ENCODE measurements around the gene LSM11. TPM values are rescaled to one million over a fixed set of nuclear protein-coding genes. Genes with fewer than 3 reads are reported as not detected.
A peak's percentile ranks its signal among the peaks of the same experiment; 100 is the strongest.
"Not testable (repeated sequence)": the region's sequence is repeated elsewhere in the genome, so short reads cannot be mapped to it uniquely, and the experiment has no call there.

LSM11 gene
- total RNA-seq, 4 donors from 2014 or later, result 3.6 to 5.6 (median 3.8) TPM

GRCh38 chr5:157721159-157721558 is 22.4 kb upstream of the LSM11 start:
- no peak overlapping the region for H3K4me3 ChIP-seq (ENCODE audit: low read depth, poor library complexity, severe bottlenecking)
- no peak for TF ChIP-seq CTCF (IDR thresholded peaks at IDR 0.05)
- DNase-seq (ENCODE audit: low spot score in 2 of 2), result no peak
- intact Hi-C loops (cut with DNase I; ENCODE audit: low total_unique reads), result no loop called here
- 70 to 79% methylated on average over 6 of the region's 6 CpGs for WGBS, 2 donors

GRCh38 chr5:157722895-157723294 is 20.6 kb upstream of the LSM11 start:
- DNase-seq (ENCODE audit: low spot score in 2 of 2); H3K4me3 ChIP-seq (ENCODE audit: low read depth, poor library complexity, severe bottlenecking); intact Hi-C loops (cut with DNase I; ENCODE audit: low total_unique reads): not testable (repeated sequence)
- 90 to 92% methylated on average over 2 of the region's 2 CpGs for WGBS, 2 donors

- intact Hi-C loops (cut with DNase I; ENCODE audit: low total_unique reads); H3K4me3 ChIP-seq (ENCODE audit: low read depth, poor library complexity, severe bottlenecking); DNase-seq (ENCODE audit: low spot score in 2 of 2): not testable (repeated sequence)
- whole genome bisulfite sequencing, 2 donors, result 68 to 92% methylated on average over 2 of the region's 2 CpGs
These were observed 16.9 kb upstream of the LSM11 start for GRCh38 chr5:157726607-157727006.

GRCh38 chr5:157727858-157728257 is 15.7 kb upstream of the LSM11 start:
- 95 to 100% methylated on average over 1 of the region's 1 CpG for WGBS, 2 donors
- H3K4me3 ChIP-seq (ENCODE audit: low read depth, poor library complexity, severe bottlenecking); intact Hi-C loops (cut with DNase I; ENCODE audit: low total_unique reads); DNase-seq (ENCODE audit: low spot score in 2 of 2): not testable (repeated sequence)

- H3K4me3 ChIP-seq (ENCODE audit: low read depth, poor library complexity, severe bottlenecking), result no peak overlapping the region
- intact Hi-C loops (cut with DNase I; ENCODE audit: low total_unique reads), result no loop called here
- TF ChIP-seq POLR2A (IDR thresholded peaks at IDR 0.05) (no peak), CTCF (IDR thresholded peaks at IDR 0.05) (no peak)
- DNase-seq (ENCODE audit: low spot score in 2 of 2), result no peak
These were observed 13.7 kb upstream of the LSM11 start for GRCh38 chr5:157729858-157730257.

GRCh38 chr5:157730900-157731271 is 12.6 kb upstream of the LSM11 start:
- no peak for TF ChIP-seq CTCF (IDR thresholded peaks at IDR 0.05)
- no peak overlapping the region for H3K4me3 ChIP-seq (ENCODE audit: low read depth, poor library complexity, severe bottlenecking)
- intact Hi-C loops (cut with DNase I; ENCODE audit: low total_unique reads), result no loop called here
- 19% methylated on average over 5 of the region's 5 CpGs for WGBS, 2 donors
- DNase-seq (ENCODE audit: low spot score in 2 of 2), result no peak

- peak within 1 kb of the TSS; percentile 48 for H3K4me3 ChIP-seq (ENCODE audit: low read depth, poor library complexity, severe bottlenecking)
- intact Hi-C loops (cut with DNase I; ENCODE audit: low total_unique reads), result no loop called here
- TF ChIP-seq CTCF (IDR thresholded peaks at IDR 0.05), result no peak
- TF ChIP-seq POLR2A (IDR thresholded peaks at IDR 0.05), result no peak
- 1% methylated on average over 37 to 46 of the region's 47 CpGs for WGBS, 2 donors
- peak; percentile 99 to 100 for DNase-seq (ENCODE audit: low spot score in 2 of 2)
These were observed 12.0 kb upstream of the LSM11 start, which contains the start of gene THG1L for GRCh38 chr5:157731272-157732129. TSS of gene THG1L (plus strand) at chr5:157731420. CDS start at chr5:157731441, 21 bp downstream.

Measured in lower leg skin (tissue), 4 donors.